GM21526 (cell line): ENCODE data around the gene GPC6.

Experiments
- ATAC-seq: cut with Tn5 transposase; IDR thresholded peaks from one replicate; pipeline ENCODE4 v1.9.1; 2021; ENCODE audit warnings: moderate library complexity; ENCODE audit not compliant: unreplicated experiment, low FRiP score

GPC6 gene

DNA sequence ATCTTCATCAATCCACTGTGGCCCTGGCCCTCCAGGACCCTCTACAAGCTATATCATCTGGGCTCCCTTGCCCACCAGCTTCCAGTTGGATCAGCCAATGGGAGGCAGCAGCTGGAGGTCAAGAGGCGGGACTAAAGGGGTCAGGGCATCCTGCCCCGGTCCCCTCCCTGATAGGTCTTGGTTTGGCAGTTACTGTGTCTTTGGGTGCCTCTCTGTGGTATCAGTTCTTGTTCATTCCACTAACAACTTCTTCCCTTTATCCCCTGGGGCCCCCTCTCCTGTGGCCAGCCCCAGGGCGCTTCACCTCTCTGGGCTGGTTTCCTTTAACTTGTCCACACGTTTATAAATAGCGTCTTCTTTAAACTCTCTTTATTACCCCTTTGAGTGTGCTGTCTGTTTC is 1169.3 kb downstream of the GPC6 start:
- no peak for ATAC-seq

DNA sequence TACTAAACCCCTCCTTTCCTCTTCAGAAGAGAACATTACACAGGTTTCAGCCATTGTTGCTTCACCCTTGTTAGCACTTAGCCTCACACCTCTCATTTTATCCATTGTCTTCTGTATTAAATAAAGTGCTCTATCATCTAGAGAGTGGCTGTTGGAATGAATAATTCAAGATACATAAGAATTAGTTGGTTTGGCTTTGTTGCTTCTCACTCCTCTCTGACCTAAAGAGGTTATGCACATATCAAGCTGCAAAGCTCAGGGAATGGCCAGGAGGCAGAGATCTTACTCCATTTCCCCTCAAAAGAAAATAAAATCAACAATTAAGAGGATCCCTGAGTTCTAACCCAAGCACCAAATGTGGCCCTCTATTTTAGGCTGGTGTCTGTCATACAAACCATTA is 1173.2 kb downstream of the GPC6 start:
- no peak for ATAC-seq

DNA sequence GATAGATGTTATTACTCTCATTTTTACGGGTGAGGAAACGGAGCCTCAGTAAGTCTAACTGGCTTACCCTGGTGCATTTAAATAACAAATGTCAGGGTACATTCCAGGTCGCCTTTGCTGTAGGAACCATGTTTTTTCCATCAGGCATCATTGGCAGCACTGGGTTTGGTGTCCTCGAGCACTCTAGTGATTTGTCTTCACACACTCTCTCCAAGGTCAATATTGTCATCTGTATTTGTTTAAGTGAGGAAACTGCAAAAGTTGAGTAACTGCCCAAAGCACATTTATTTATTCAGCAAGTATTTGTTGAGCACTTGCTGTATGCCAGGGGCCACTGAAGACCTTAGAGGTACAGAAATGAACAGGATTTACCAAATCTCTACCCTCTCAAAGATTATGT is 1174.3 kb downstream of the GPC6 start:
- ATAC-seq = no peak

DNA sequence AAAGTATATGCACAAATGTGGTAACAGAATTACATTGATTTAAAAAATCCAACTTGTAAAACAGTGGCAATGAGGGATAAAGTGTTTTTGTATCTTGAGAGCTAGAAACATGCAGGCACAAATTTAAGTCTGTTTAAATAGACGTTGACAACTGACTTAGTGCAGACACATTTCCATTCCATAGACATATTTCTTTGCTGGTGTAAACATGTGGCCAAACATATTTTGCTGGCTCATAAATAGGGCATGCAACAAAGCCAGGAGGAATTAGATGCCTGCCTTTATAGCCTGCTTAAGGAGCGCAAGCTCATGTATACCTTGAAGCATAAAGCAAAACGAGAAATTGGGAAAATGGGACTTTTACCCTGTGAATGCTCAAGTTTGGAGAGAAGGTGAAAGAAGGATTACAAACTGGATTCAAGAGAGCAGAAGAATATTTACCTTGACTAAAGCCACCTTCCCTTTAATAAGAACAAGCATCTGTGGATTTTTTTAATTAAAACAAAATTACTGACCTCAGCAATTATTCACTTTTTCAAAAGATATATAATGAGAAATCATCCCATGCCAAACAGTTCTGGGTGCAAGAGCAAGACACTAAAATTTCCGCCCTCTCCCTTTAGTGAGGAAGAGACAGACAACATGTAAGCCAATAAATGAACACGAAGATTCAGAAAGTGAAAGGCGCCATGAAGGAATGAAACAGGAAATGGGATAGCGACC is 1181.9 kb downstream of the GPC6 start:
- ATAC-seq = no peak

DNA sequence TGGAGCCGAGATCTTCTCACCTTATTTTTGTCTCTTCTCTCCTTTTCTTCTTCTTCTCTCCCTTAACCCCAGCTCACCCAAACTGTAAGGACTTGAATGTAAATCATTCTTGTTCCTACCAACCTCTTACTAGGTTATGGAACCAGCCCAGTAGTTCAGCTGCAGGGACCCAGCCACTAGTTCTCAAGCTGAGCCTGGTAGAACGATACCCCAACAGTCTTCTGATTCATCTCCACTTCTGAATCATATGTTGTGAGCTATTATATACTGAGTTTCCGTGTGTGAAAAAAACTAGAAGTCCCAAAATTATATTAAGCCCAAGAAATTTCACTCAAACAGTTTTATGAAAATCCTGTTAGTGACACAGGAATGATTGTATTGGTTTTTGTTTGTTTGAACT is 1185.1 kb downstream of the GPC6 start:
- no peak for ATAC-seq

DNA sequence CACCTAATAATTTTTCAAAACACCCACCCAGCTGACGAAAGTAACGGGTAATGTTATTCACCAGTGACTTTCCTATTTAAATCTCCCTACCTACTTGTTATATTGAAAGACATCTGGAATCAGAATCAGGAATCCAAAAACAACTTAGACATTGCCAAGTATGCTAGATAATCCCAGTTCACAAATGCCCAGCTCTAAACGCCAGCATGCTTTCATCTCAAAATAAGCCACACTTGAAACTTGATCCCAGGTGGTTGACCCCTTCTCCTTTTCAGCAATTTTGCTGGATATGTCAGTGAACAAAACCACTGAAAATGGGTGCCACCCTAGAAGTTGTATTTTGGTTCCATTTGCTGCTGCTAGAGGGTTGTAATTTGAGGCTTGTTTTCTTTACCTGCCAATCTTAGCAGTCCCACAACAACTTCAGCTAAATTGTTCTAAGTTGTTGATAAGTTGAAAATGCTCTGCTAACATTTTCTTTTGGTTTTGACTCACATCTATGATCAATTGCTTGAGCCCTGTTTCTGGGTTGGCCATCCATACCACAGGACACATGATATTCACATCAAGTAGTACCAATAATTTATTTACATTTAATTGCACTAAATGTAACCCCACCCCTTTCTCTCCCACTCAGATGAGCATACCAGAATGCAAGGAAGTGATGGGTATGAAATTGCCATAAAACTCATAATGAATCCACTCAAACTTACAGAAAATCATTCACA is 1186.4 kb downstream of the GPC6 start:
- ATAC-seq = no peak

DNA sequence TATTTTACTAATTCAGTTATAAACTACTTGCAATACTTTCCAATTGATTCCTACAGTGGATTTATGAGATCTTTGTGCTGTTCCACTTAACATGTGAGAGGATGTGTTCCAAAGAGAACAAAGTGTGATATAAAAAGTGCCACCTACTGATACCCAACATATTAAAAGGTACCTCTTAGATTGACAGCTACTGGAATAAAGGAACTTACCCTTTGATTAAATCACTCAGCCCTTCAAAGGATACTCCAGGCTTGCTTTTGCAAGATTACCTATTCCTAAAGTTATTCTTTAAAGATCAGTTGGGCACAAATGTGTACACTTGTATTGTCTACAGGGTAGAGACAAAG is 1187.0 kb downstream of the GPC6 start:
- ATAC-seq = no peak

DNA sequence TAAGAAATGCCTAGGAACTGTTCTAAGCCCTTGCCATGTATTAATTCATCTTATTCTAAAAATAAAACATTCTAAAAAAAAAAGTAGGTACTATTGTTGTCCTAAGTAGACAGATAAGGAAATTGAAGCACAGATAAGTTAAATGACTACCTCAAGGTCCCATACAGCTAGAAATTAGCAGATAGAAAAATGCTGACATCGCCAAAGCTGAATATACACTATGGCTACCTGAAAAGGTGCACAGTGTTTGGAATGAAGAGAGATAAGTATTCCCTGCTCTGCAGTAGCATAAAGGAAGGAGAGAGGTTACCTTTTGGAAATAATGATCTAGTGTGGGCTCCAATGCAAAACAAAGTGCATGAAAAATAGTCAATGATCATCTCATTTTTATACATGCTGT is 1187.5 kb downstream of the GPC6 start:
- no peak for ATAC-seq

DNA sequence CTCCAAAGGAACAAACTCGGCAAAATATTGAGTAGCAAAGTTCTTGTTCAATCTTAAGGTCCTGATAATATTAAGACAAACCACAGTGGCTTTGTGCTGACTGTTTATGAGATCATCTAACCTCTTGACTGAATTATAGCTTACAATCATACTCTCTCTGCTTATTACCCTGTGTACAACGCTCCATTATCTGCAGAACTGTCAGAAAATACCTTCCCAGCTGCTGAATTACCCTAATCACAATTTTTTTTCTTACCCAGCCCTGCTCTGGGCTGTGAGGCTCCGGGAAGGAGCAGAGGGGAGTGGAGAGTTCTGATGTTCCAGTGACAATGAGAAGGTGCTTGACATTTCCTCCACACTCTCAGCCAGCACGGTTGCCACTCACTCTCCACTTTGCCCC is 1188.1 kb downstream of the GPC6 start:
- ATAC-seq = no peak

DNA sequence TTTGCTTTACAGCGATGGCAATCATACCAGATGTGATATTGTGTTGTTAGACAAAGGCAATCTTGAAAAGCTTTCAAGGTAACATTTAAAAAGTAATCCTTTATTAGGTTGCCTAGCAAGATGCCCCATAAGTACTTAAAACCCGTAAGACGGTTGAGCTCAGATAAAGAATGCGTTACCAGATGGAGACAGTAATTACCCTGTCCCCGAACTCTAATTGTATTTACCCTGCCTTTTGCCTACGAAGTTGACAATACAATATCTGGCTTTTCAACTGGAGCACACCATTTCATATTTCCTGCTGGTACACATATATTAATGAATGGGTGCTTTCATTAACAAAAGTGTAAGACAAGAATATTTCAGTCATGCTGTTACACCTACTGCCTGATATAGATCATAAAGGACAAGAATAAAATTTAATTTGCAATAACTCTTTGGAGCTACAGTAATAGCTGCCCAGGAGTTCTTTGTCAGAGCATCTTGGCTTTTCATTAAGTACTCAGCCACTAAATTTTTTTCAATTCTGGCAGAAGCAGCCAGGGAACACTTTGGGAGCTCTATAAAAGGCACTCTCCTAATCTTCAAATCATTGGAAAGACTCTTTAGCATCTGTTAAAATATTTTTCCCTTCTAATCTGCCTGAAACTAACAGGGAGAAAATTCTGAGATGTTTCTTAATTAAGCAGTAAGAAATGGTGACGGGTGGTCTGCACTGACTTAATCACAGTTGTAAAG is 1189.1 kb downstream of the GPC6 start:
- no peak for ATAC-seq

DNA sequence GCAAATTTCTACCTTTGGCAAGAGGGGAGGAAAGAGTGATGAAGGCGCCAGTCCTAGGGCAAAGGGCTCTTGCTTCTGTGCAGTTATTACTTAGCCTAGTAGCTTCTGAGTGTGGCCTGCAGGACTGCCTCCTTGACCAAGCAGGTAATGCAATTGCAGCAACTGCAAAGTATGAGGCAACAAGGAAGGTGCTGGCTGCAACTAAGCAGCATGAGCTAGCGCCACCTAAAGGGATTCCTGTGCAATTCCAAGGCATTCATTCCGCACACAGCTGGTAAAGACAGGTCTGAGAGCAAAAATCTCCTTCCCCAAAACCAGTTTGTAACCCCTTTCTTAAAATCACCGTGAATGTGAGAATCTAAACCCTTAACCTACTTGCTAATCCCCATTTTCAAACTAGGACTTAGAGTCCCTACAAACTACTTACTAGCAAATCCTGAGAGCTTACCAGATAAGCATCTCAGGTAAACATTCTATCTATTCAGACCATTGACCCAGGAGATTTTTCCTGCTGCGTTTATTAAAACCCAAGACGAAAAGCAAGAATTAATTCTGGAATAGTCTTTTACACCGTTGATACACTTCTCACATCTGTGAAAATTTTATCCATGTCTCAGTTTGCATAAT is 1190.0 kb downstream of the GPC6 start:
- no peak for ATAC-seq

DNA sequence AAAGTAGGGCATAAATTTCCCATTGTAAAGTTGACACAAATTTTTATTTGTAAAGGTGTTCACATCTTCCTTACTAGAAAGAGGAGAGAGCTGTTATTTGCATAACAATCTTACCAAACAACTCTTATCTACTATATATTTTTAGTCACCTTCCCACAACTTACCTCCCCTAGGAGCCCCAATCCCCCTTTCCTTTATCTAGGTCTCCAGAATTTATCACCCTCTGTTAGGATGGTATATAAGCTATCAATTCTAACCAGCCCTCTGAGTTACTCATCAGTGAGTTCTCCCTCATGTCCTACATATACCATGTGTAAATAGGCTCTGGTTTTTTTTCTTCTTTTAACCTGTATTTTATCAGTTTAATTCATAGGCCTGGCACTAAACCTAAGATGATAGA is 1190.7 kb downstream of the GPC6 start:
- ATAC-seq = no peak

DNA sequence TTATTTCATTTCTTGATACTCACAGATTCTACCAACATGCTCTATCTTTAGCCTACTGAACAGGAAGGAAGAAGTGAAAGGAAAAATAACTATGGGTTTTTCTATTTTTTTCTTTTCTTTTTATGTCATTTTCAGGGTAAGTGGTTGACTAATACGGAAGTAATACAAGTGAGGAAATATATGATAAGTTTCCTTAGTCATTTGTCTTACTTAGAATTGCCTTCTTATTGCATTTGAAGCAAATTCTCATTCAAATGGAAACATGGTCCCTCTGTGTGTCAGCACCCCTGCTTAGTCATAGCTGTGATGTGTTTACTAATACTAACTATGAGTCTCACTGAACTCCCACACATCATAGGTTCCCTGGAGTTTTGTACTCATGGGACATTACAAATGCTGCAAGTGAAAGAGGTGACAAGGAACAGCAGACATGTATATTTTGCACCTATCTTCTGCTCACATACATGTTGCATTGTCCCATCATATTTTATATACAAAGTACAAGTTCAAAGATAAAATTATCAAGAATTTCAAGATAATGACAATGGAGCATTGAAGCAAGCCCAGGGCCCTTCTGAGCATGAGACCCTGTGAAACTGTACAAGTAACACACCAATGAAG is 1192.8 kb downstream of the GPC6 start:
- ATAC-seq = peak; percentile 53

DNA sequence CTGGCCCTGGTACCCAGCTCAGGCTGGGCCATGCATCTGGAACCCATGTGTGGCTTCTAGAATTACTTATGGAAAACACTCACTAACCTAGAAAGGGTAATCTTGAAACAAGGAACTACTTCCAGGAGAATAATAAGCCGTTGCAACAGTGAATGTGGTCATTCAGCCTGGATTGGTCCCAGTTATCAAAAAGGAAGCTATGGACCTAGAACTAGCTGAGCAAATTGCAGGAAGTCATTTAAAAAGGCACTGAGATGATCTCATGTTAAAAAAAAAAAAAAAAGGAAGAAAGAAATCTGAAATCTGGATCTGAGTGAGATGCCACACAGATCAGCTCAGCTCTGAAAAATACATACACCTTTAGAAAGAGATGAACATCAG is 1193.3 kb downstream of the GPC6 start:
- ATAC-seq = no peak

DNA sequence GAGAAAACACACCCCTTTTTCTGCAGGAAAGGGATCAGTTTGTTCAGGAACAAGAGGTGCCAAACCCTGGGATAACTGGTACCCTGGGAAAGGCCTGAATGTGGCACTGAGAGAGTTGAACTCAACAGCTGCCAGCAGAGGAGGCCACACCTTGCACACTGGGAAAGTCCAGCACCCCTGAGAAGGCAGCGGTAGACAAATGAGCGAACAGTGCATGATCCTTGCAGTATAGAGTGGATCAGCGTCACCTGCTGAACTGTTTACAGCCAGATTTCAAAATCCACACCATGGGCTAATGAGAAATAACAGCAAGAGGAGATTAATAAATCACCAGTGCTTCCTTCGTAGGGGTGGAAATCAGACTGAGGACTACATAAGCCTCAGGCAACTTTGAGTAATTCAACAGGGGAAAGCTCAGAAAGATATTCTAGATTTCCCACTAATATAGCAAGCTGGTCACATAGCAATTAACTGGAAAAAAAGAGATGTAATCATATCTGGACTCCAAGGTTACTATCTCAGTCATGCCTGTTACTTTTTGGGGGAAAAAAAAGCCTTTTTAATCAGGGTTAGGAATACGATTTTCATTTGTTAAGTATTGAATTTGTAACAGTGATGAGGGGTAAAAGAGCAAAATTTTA is 1200.8 kb downstream of the GPC6 start:
- no peak for ATAC-seq

DNA sequence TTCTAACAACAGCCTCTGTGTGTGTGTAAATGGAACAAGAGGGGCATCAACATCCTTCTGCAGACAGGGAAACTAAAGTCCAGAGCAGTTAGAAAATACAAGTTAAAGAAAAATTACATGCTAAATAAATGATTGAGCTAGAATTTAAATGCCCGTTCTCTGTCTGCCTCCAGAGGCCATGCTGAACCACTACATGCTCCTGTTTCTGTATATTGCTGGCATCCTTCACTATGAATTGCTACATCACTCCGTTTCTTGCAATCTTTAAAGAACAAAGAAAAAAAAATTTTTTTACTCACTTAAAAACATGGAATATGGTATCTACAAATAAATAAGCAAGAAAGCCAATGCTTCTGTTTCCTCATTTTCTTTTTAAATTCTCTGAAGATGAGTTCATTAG is 1205.0 kb downstream of the GPC6 start:
- ATAC-seq = no peak

DNA sequence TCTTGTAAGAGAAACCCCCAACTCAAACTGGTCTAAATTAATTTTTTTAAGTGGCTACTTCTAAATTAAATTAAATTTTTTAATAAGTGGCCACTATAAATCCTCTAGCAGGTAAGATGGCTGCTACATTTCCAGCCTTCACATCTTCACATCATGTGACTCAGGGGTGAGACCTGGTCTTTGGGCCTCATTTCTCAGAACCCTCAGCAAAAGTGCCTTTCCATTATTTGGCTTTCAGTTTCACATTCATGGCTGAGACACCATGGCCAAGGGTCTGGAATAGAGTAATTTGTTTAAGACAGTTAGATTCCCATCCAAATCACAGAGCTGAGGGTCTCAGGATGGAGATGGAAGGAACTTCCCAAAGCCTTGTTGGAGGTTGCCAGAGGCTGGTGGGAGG is 1205.4 kb downstream of the GPC6 start:
- no peak for ATAC-seq

DNA sequence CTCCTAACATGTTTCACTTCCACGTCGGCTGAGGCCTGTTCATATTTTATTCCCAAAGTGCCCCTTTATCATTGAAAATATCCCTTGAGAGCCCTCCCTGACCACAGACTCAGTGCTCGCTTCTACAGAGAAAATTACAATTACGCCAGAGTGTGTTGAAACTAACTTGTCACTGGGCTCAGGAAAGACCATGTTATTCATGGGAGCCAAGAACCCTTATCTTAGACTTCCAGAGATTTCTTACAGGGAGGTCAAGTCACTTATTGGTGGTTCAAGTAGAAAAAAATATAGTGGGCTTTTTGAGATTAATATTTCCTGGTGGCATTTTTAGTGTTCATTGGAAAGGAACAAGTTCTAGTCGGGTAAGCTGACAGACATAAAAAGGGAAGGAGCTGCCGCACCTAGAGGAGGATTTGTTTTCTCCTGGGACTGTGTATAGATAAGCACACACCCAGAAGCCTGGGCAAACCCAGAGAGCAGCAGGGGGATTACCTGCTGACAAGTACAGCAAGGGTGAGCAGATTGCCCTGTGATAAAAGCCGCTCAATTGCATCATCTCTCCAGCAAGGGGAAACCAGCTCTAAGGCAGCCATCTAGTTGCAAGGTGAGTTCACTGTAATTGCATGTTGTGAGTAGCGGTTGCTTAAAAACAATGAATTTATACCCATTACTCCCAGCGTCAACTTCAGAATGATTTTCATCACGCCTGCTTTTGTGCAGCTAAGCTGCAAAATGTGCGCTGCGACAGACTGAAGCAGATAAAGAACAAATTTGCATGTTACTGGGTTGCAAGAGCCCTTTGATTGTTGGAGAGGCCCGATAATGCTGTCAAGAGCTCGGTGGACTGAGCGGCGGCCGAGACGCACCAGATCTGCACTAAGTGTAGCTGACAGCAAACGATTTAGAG is 1206.7 kb downstream of the GPC6 start:
- no peak for ATAC-seq

DNA sequence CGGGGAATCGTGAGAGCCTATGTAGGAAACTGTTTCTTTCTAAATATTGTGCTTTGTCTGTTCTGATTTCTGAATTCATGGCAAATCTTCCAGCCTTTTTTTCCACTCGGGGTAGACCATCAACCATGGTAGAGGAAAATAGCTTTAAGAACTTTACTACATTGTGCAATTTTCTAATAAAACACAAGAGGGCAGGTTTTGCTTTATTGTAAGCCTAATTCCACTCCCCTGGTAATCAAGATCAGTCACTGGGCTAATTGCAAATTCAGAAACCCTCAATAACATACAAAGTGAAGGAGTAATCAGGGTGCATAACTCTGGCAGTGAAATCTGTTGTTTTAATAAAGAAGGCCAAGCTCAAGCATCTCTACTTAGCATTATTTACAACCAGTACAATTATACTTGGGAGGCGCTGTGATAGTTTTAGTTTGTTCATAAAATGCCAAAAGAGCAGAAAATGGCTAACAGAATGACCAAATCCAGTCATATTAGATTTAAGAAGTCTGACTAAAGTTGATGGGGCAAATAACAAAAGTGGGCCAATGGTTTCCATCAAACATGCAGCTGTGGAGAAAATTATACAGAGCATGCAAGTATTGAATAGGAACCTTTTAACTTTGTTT is 1209.1 kb downstream of the GPC6 start:
- no peak for ATAC-seq
